H9 (cell line): ENCODE measurements around the gene CFAP97D1. TPM values are rescaled to one million over a fixed set of nuclear protein-coding genes. Genes with fewer than 3 reads are reported as not detected.

ENCODE experiments used
- DNase-seq: peaks from one replicate; pipeline ENCODE4 v3.0.0-alpha.2; 2017
- H2AFZ ChIP-seq: one replicate; pipeline ENCODE4 v1.6.1; 2013; ENCODE audit warnings: mild to moderate bottlenecking, low read length, control low read depth, moderate library complexity
- H2AK5ac ChIP-seq: 2 replicates; pipeline ENCODE4 v1.6.1; 2013; ENCODE audit warnings: low read length, control low read depth, mixed read lengths; ENCODE audit not compliant: insufficient read length
- H2BK120ac ChIP-seq: one replicate; pipeline ENCODE4 v1.6.1; 2013; ENCODE audit warnings: low read depth, mild to moderate bottlenecking, low read length, control low read depth, inconsistent platforms; ENCODE audit not compliant: poor library complexity, severe bottlenecking
- H2BK12ac ChIP-seq: 2 replicates; pipeline ENCODE4 v1.6.1; 2013; ENCODE audit warnings: low read length, control low read depth, mixed read lengths, low read depth; ENCODE audit not compliant: insufficient read length
- H2BK15ac ChIP-seq: 2 replicates; pipeline ENCODE4 v1.6.1; 2013; ENCODE audit warnings: low read depth, low read length, control low read depth
- H2BK20ac ChIP-seq: one replicate; pipeline ENCODE4 v1.6.1; 2013; ENCODE audit warnings: low read depth, mild to moderate bottlenecking, low read length, control low read depth, inconsistent platforms; ENCODE audit not compliant: poor library complexity, severe bottlenecking
- H2BK5ac ChIP-seq: 2 replicates; pipeline ENCODE4 v1.6.1; 2013; ENCODE audit warnings: low read length, control low read depth, mixed read lengths; ENCODE audit not compliant: insufficient read length
- H3K14ac ChIP-seq: 2 replicates; pipeline ENCODE4 v1.6.1; 2013; ENCODE audit warnings: low read length, control low read depth; ENCODE audit not compliant: insufficient read depth
- H3K18ac ChIP-seq: 2 replicates; pipeline ENCODE4 v1.6.1; 2013; ENCODE audit warnings: low read depth, mild to moderate bottlenecking, mixed read lengths, low read length, control low read depth; ENCODE audit not compliant: insufficient read length
- H3K23ac ChIP-seq: 2 replicates; pipeline ENCODE4 v1.6.1; 2013; ENCODE audit warnings: low read length, control low read depth, mixed read lengths, low read depth; ENCODE audit not compliant: insufficient read length
- H3K23me2 ChIP-seq: 2 replicates; pipeline ENCODE4 v1.6.1; 2013; ENCODE audit warnings: low read depth, mild to moderate bottlenecking, mixed read lengths, low read length, control low read depth; ENCODE audit not compliant: insufficient read length, poor library complexity, severe bottlenecking
- H3K27ac ChIP-seq: 2 replicates; pipeline ENCODE4 v1.5.1; 2013; ENCODE audit warnings: low read length, control low read depth, mixed read lengths, low read depth; ENCODE audit not compliant: insufficient read length
- H3K27me3 ChIP-seq: 2 replicates; pipeline ENCODE4 v1.6.1; 2013; ENCODE audit warnings: low read length, control low read depth, inconsistent platforms; ENCODE audit not compliant: insufficient read depth
- H3K4ac ChIP-seq: 2 replicates; pipeline ENCODE4 v1.6.1; 2013; ENCODE audit warnings: low read depth, mild to moderate bottlenecking, control low read depth, inconsistent platforms, low read length, moderate library complexity
- H3K4me1 ChIP-seq: 2 replicates; pipeline ENCODE4 v1.6.1; 2013; ENCODE audit warnings: low read length, control low read depth, inconsistent platforms; ENCODE audit not compliant: insufficient read depth
- H3K4me2 ChIP-seq: 2 replicates; pipeline ENCODE4 v1.6.1; 2013; ENCODE audit warnings: low read length, control low read depth, mixed read lengths; ENCODE audit not compliant: insufficient read length, insufficient read depth
- H3K56ac ChIP-seq: 2 replicates; pipeline ENCODE4 v1.6.1; 2013; ENCODE audit warnings: low read depth, mild to moderate bottlenecking, mixed read lengths, low read length, control low read depth; ENCODE audit not compliant: insufficient read length
- H3K79me1 ChIP-seq: 2 replicates; pipeline ENCODE4 v1.6.1; 2013; ENCODE audit warnings: low read depth, mild to moderate bottlenecking, moderate library complexity, low read length, control low read depth, inconsistent platforms; ENCODE audit not compliant: insufficient read depth, poor library complexity, severe bottlenecking
- H3K79me2 ChIP-seq: 2 replicates; pipeline ENCODE4 v1.6.1; 2013; ENCODE audit warnings: low read length, control low read depth, inconsistent platforms; ENCODE audit not compliant: insufficient read depth
- H3K9ac ChIP-seq: 2 replicates; pipeline ENCODE4 v1.6.1; 2013; ENCODE audit warnings: low read length, control low read depth, mixed read lengths; ENCODE audit not compliant: insufficient read length; ENCODE audit errors: extremely low read depth
- H3K9me3 ChIP-seq: one replicate; pipeline ENCODE4 v1.6.1; 2013; ENCODE audit warnings: low read depth, low read length, inconsistent platforms; ENCODE audit not compliant: control insufficient read depth
- H3T11ph ChIP-seq: one replicate; pipeline ENCODE4 v1.6.1; 2013; ENCODE audit warnings: mild to moderate bottlenecking, low read length, control low read depth, inconsistent platforms
- H4K20me1 ChIP-seq: one replicate; pipeline ENCODE4 v1.6.1; 2013; ENCODE audit not compliant: control insufficient read depth, insufficient read length, insufficient read depth
- H4K5ac ChIP-seq: 2 replicates; pipeline ENCODE4 v1.6.1; 2013; ENCODE audit warnings: low read depth, mild to moderate bottlenecking, mixed read lengths, low read length, control low read depth; ENCODE audit not compliant: insufficient read length
- H4K8ac ChIP-seq: replicated peaks from 2 replicates; pipeline ENCODE4 v1.6.1; 2013; ENCODE audit warnings: low read length, control low read depth, mixed read lengths, low read depth; ENCODE audit not compliant: insufficient read length
- H4K91ac ChIP-seq: 2 replicates; pipeline ENCODE4 v1.6.1; 2013; ENCODE audit warnings: low read depth, mild to moderate bottlenecking, moderate library complexity, mixed read lengths, low read length, control low read depth; ENCODE audit not compliant: insufficient read length
- H3K27ac Mint-ChIP-seq, 3 experiments: 2 replicates in 2 of 3; 3 replicates in 1 of 3; pipeline ENCODE4 v1.8.0; 2020 to 2021; ENCODE audit warnings: mixed read lengths in 3 of 3, mild to moderate bottlenecking in 1 of 3, moderate library complexity in 1 of 3
- H3K27me3 Mint-ChIP-seq: 2 replicates; pipeline ENCODE4 v1.8.0; 2021; ENCODE audit warnings: low read depth, mild to moderate bottlenecking, moderate library complexity, mixed read lengths
- H3K36me3 Mint-ChIP-seq, 3 experiments: 2 replicates in 2 of 3; 3 replicates in 1 of 3; pipeline ENCODE4 v1.8.0; 2020 to 2021; ENCODE audit warnings: low read depth in 3 of 3, mixed read lengths in 3 of 3; ENCODE audit not compliant: insufficient read depth in 1 of 3
- H3K4me1 Mint-ChIP-seq, 2 experiments: 2 replicates each; pipeline ENCODE4 v1.8.0; 2020; ENCODE audit warnings: mixed read lengths in 2 of 2
- H3K4me3 Mint-ChIP-seq, 2 experiments: 2 replicates in 1 of 2; 3 replicates in 1 of 2; pipeline ENCODE4 v1.8.0; 2020 to 2021; ENCODE audit warnings: mild to moderate bottlenecking in 2 of 2, mixed read lengths in 2 of 2, moderate library complexity in 1 of 2
- H3K9me3 Mint-ChIP-seq, 2 experiments: 2 replicates in 1 of 2; 3 replicates in 1 of 2; pipeline ENCODE4 v1.8.0; 2020; ENCODE audit warnings: mild to moderate bottlenecking in 2 of 2, mixed read lengths in 2 of 2, moderate library complexity in 1 of 2
- WGBS: extraction: QIAGEN DNeasy Blood & Tissue Kit; methylation state at CpG from one replicate; pipeline ENCODE4 v1.1.7; 2013; ENCODE audit warnings: missing lambda C conversion rate, low lambda C conversion rate, mixed read lengths; ENCODE audit not compliant: insufficient read length; ENCODE audit errors: extremely low coverage; 5-methylcytosine and 5-hydroxymethylcytosine counted together
- total RNA-seq: library from RNA; stranded (reverse); gene quantifications from 2 replicates; pipeline ENCODE4 v1.2.1, GENCODE V29; 2021
- TF ChIP-seq, protein P1 (sequence below): fragments of 200-600 bp; sonication (generic); conservative IDR thresholded peaks from 3 replicates; pipeline ENCODE4 v1.8.0; 2021; ENCODE audit warnings: antibody characterized with exemption, mild to moderate bottlenecking

CFAP97D1 gene
- total RNA-seq, 1 experiment from 2014 or later: not detected

DNA sequence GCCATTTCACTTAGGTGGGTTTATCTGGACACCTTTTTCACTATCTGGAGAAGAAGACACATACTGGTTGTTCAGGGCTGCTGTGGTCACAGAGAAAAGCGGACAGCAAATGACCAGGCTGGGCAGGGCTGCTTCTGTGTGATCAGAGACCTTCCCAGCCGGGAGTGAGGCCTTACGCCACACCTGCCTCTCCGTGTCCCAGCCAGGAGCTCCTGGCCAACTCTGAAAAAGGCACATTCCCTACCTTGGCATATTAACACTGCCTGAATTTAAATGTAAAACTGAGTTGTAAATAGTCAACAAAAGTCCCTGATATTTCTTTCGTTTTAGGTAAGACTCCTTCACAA is 12.5 kb upstream of the CFAP97D1 start:
- H3K27me3 Mint-ChIP-seq: no peaks in the 10 kb centered on the region
- H3K27ac ChIP-seq: no peak overlapping the region
- no peaks in the 10 kb centered on the region for H3K9me3 ChIP-seq
- TF ChIP-seq, protein P1, sequence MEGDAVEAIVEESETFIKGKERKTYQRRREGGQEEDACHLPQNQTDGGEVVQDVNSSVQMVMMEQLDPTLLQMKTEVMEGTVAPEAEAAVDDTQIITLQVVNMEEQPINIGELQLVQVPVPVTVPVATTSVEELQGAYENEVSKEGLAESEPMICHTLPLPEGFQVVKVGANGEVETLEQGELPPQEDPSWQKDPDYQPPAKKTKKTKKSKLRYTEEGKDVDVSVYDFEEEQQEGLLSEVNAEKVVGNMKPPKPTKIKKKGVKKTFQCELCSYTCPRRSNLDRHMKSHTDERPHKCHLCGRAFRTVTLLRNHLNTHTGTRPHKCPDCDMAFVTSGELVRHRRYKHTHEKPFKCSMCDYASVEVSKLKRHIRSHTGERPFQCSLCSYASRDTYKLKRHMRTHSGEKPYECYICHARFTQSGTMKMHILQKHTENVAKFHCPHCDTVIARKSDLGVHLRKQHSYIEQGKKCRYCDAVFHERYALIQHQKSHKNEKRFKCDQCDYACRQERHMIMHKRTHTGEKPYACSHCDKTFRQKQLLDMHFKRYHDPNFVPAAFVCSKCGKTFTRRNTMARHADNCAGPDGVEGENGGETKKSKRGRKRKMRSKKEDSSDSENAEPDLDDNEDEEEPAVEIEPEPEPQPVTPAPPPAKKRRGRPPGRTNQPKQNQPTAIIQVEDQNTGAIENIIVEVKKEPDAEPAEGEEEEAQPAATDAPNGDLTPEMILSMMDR: no peak
- H3K36me3 Mint-ChIP-seq: peaks cover 0 to 38% (median 32%) of the 10 kb centered on the region in 3 experiments
- no CpG with 5 or more reads among the region's 5 CpGs for WGBS
- H2BK15ac ChIP-seq: no peak overlapping the region
- no peak overlapping the region for H2BK5ac ChIP-seq
- no peaks in the 10 kb centered on the region for H3K23me2 ChIP-seq
- no peak overlapping the region for H2AK5ac ChIP-seq
- no peaks in the 10 kb centered on the region for H3K9me3 Mint-ChIP-seq
- H2BK20ac ChIP-seq: no peak overlapping the region
- no peak overlapping the region for H2AFZ ChIP-seq
- no peaks in the 10 kb centered on the region for H4K20me1 ChIP-seq
- no peak overlapping the region for H3K14ac ChIP-seq
- no peak overlapping the region for H3K23ac ChIP-seq
- no peak overlapping the region for H3T11ph ChIP-seq
- no peak overlapping the region for H3K9ac ChIP-seq
- H3K27me3 ChIP-seq: no peaks in the 10 kb centered on the region
- no peaks in the 10 kb centered on the region for H3K79me2 ChIP-seq
- no peak overlapping the region for H2BK120ac ChIP-seq
- no peak overlapping the region for H4K91ac ChIP-seq
- H3K27ac Mint-ChIP-seq: no peak overlapping the region
- peaks cover 3 to 4% of the 10 kb centered on the region in 2 experiments for H3K4me1 Mint-ChIP-seq
- H3K56ac ChIP-seq: no peak overlapping the region
- H4K5ac ChIP-seq: no peak overlapping the region
- no peak overlapping the region for H3K4me2 ChIP-seq
- no peak overlapping the region for H3K4ac ChIP-seq
- no peak overlapping the region for H2BK12ac ChIP-seq
- no peaks in the 10 kb centered on the region for H3K4me1 ChIP-seq
- no peaks in the 10 kb centered on the region for H3K79me1 ChIP-seq
- H4K8ac ChIP-seq: no peak overlapping the region
- H3K18ac ChIP-seq: no peak overlapping the region
- no peak overlapping the region for H3K4me3 Mint-ChIP-seq
- DNase-seq: no peak
